ENCODE results near the gene VWA5A.

- TF ChIP-seq ZNF274 (IDR thresholded peaks at IDR 0.05; ENCODE audit: low read depth, low read length) (no peak), YY1 (IDR thresholded peaks at IDR 0.05; ENCODE audit: insufficient read depth, insufficient read length) (no peak), SUZ12 (IDR thresholded peaks at IDR 0.05; ENCODE audit: extremely low read depth, insufficient read depth, insufficient read length) (no peak)
Measured at GRCh38 chr11:124078591-124078990, 36.7 kb upstream of the VWA5A start.
